GM12892 (cell line): ENCODE measurements around the gene KANSL1L.

ENCODE experiments used
- POLR2AphosphoS5 ChIP-seq: IDR thresholded peaks from 2 replicates; pipeline ENCODE4 v1.6.1; 2011; ENCODE audit warnings: low read depth, low read length, control low read depth
- TAF1 ChIP-seq: IDR thresholded peaks from 2 replicates; pipeline ENCODE4 v1.6.1; 2011; ENCODE audit warnings: low read depth, mild to moderate bottlenecking, control low read depth, low read length, borderline replicate concordance

GRCh38 chr2:210207929-210208328 is 36.7 kb upstream of the KANSL1L start:
- TF ChIP-seq TAF1 (no peak), POLR2AphosphoS5 (no peak)
